ENCODE measurements around the gene SLIT3. TPM values are rescaled to one million over a fixed set of nuclear protein-coding genes. Genes with fewer than 3 reads are reported as not detected.

SLIT3 gene
- total and polyA plus RNA-seq, 9 of the 15 experiments (the other 6 are each of a cell fraction or from before 2014, with no cell fraction given) = 0.01 to 0.04 TPM; not detected in 7

- TF ChIP-seq ZBTB43 (CRISPR knock-in tag; IDR thresholded peaks at IDR 0.05) = no peak
Measured at GRCh38 chr5:169088028-169088725, 212.8 kb downstream of the SLIT3 start (continued).

- WGBS (ENCODE audit: insufficient coverage, low coverage, missing lambda C conversion rate) = 1% methylated on average over 8 of the region's 8 CpGs
- BruUV-seq (replicated peaks) = no TSS peak
- TF ChIP-seq ZNF274 (IDR thresholded peaks at IDR 0.05; ENCODE audit: borderline replicate concordance, low read depth, low read length) = no peak
- no peak for TF ChIP-seq ZNF592 (IDR thresholded peaks at IDR 0.05)
- no peak for TF ChIP-seq FOXO4 (CRISPR knock-in tag; IDR thresholded peaks at IDR 0.05)
- TF ChIP-seq MNT (conservative IDR thresholded peaks at IDR 0.05) = no peak
- TF ChIP-seq ZNF699 (CRISPR knock-in tag; IDR thresholded peaks at IDR 0.05; ENCODE audit: insufficient replicate concordance) = no peak
- TF ChIP-seq RBFOX2 (IDR thresholded peaks at IDR 0.05; ENCODE audit: low read depth, low read length) = no peak
- no peak for TF ChIP-seq ZNF512 (tag; IDR thresholded peaks at IDR 0.05)
- TF ChIP-seq MAFK (IDR thresholded peaks at IDR 0.05; ENCODE audit: low read length) = no peak
Measured at GRCh38 chr5:169085636-169086035, 215.3 kb downstream of the SLIT3 start.

More at GRCh38 chr5:169085636-169086035, 215.3 kb downstream of the SLIT3 start:
- H3K27ac ChIP-seq (ENCODE audit: extremely low read depth, low read depth, low read length) = no peak overlapping the region
- no peak for ATAC-seq
- CTCF ChIA-PET (ENCODE audit: low intra/inter-chr PET ratio) = no interaction called here
- no peaks in the 10 kb centered on the region for H3K79me2 ChIP-seq (ENCODE audit: control insufficient read depth, insufficient read depth, low read length)
- no peaks in the 10 kb centered on the region for H3K4me1 ChIP-seq (replicated peaks in 1 of 2; ENCODE audit: control insufficient read depth in 2 of 2, insufficient read depth in 2 of 2, low read length in 2 of 2)
- no peaks in the 10 kb centered on the region for H3K9me3 ChIP-seq (replicated peaks; ENCODE audit: control insufficient read depth, insufficient read depth, low read depth, low read length)
- intact Hi-C loops (cut with micrococcal nuclease) = no loop called here
- H3K27me3 ChIP-seq (ENCODE audit: control insufficient read depth in 2 of 2, insufficient read depth in 2 of 2, low read length in 2 of 2) = peaks cover 0 to 6% of the 10 kb centered on the region in 2 experiments; a peak in 1 of 5 replicates
- no peak for DNase-seq (ENCODE audit: extremely low read depth in 1 of 4, low spot score in 3 of 4)
- no peak overlapping the region for H3K9ac ChIP-seq (ENCODE audit: insufficient read depth in 1 of 2, low read depth in 2 of 2, low read length in 2 of 2)
- POLR2A ChIA-PET = no interaction called here
- H3K9me1 ChIP-seq (ENCODE audit: control insufficient read depth, insufficient read depth, low read length) = no peaks in the 10 kb centered on the region
- in situ Hi-C loops (cut with MboI) = no loop called here
- H3K36me3 ChIP-seq (ENCODE audit: control insufficient read depth, insufficient read depth, low read length) = no peaks in the 10 kb centered on the region
- no peaks in the 10 kb centered on the region for H4K20me1 ChIP-seq (replicated peaks; ENCODE audit: control insufficient read depth, insufficient read depth, low read length)
- no peak for FAIRE-seq
- H3K4me3 ChIP-seq = no peak overlapping the region
- no peak overlapping the region for H2AFZ ChIP-seq (ENCODE audit: low read depth, low read length)
- H3K4me2 ChIP-seq (ENCODE audit: insufficient read depth, low read length) = no peak overlapping the region
